HL-60 (cell line): Measurements from ENCODE around the gene STK32B.

Experiments
- GABPA ChIP-seq: IDR thresholded peaks from 2 replicates; pipeline ENCODE4 v1.6.1; 2012; ENCODE audit warnings: low read depth
- POLR2AphosphoS5 ChIP-seq: IDR thresholded peaks from 2 replicates; pipeline ENCODE4 v1.6.1; 2012; ENCODE audit warnings: low read depth
- TF ChIP-seq, protein P1 (sequence below): IDR thresholded peaks from one replicate; pipeline ENCODE4 v1.5.1; 2011; ENCODE audit warnings: low read length, control low read depth, inconsistent platforms; ENCODE audit not compliant: insufficient read depth
- TF ChIP-seq, protein P2 (sequence below): IDR thresholded peaks from 2 replicates; pipeline ENCODE4 v1.6.1; 2012; ENCODE audit warnings: low read depth; ENCODE audit not compliant: insufficient replicate concordance

DNA sequence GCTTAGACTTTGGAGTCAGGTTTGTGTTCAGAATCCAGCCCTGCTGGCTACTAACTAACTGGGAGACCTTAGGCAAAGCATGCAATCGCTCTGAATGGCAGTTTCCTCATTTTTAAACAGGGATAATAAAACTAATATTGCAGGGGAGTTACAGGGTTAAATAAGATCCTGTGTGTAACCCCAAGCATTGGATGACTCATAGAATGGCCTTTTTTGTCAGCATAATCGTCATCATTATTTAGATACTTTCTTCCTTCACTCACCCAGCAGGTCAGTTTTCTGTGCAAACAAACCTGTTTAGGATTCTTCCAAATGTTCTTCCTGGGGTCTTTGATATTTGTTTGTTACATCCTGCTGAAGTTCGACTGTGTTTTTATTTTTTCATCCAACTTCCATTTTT is 448.9 kb downstream of the STK32B start:
- TF ChIP-seq, protein P1, sequence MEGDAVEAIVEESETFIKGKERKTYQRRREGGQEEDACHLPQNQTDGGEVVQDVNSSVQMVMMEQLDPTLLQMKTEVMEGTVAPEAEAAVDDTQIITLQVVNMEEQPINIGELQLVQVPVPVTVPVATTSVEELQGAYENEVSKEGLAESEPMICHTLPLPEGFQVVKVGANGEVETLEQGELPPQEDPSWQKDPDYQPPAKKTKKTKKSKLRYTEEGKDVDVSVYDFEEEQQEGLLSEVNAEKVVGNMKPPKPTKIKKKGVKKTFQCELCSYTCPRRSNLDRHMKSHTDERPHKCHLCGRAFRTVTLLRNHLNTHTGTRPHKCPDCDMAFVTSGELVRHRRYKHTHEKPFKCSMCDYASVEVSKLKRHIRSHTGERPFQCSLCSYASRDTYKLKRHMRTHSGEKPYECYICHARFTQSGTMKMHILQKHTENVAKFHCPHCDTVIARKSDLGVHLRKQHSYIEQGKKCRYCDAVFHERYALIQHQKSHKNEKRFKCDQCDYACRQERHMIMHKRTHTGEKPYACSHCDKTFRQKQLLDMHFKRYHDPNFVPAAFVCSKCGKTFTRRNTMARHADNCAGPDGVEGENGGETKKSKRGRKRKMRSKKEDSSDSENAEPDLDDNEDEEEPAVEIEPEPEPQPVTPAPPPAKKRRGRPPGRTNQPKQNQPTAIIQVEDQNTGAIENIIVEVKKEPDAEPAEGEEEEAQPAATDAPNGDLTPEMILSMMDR: no peak
- no peak for TF ChIP-seq POLR2AphosphoS5
- TF ChIP-seq, protein P2, sequence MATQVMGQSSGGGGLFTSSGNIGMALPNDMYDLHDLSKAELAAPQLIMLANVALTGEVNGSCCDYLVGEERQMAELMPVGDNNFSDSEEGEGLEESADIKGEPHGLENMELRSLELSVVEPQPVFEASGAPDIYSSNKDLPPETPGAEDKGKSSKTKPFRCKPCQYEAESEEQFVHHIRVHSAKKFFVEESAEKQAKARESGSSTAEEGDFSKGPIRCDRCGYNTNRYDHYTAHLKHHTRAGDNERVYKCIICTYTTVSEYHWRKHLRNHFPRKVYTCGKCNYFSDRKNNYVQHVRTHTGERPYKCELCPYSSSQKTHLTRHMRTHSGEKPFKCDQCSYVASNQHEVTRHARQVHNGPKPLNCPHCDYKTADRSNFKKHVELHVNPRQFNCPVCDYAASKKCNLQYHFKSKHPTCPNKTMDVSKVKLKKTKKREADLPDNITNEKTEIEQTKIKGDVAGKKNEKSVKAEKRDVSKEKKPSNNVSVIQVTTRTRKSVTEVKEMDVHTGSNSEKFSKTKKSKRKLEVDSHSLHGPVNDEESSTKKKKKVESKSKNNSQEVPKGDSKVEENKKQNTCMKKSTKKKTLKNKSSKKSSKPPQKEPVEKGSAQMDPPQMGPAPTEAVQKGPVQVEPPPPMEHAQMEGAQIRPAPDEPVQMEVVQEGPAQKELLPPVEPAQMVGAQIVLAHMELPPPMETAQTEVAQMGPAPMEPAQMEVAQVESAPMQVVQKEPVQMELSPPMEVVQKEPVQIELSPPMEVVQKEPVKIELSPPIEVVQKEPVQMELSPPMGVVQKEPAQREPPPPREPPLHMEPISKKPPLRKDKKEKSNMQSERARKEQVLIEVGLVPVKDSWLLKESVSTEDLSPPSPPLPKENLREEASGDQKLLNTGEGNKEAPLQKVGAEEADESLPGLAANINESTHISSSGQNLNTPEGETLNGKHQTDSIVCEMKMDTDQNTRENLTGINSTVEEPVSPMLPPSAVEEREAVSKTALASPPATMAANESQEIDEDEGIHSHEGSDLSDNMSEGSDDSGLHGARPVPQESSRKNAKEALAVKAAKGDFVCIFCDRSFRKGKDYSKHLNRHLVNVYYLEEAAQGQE: no peak
- no peak for TF ChIP-seq GABPA
